HG03342 (cell line): ENCODE measurements around the gene PLEKHN1.

Source experiments
- ATAC-seq: cut with Tn5 transposase; IDR thresholded peaks from one replicate; pipeline ENCODE4 v1.9.1; 2021; ENCODE audit warnings: mild to moderate bottlenecking, moderate library complexity; ENCODE audit not compliant: unreplicated experiment

The PLEKHN1 gene

DNA sequence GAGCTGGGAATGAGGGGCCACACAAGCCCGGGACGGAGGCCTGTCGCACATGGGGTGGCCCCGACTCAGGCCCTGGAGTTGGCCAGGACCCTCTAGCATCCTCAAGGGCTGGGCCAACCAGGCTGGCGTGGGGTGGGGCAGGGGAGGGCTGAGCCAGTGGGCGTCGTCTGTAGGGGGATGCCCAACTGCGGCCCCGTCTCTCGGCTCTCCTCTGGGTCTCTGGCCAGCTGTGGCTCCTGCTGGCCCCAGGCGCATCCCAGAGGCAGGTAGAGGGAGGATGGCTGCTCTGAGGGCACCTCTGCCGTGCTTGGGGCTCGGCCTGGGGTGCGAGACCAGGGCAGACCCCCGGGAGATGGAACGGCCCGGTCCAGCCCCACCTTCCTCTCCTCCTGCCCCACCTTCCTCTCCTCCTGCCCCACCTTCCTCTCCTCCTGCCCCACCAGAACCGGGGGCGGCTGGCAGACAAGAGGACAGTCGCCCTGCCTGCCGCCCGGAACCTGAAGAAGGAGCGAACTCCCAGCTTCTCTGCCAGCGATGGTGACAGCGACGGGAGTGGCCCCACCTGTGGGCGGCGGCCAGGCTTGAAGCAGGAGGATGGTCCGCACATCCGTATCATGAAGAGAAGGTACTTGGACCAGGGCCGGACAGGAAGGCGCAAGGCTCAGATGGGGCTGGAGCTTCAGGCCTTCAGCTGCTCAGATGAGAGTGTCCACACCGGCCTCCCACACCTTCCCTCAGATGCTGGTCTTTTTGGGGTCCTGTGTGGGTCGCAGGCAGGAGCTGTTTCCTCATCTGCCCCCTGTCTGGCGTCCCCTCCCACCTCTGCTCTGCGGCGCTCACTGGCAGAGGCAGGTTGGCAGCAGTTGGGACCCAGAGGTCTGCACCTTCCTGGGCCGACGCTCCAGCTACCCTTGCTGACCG, 36.3 kb upstream of the PLEKHN1 start:
- ATAC-seq = no peak

DNA sequence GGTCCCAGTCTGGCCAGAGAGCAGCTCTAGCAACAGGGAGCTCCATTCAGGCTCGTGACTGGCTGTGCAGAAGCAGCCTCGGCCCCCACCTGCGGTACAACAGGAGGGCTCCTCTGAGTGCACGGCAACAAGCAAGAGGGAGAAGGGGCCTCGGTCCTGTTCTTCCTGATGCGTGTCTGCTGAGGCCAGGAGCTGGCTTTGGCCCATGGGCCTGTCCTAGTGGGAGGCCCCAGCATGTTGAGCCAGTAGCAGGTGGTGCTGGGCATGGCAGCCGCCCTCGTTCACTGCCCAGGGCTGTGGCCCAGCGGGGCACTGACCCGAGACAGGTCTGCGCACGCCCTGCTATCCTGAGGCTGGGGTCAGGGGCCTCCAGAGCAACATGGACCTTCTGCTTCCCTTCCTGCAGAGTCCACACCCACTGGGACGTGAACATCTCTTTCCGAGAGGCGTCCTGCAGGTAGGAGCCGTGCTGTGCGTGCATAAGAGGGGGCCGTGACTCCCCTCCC, 35.6 kb upstream of the PLEKHN1 start:
- ATAC-seq = no peak

DNA sequence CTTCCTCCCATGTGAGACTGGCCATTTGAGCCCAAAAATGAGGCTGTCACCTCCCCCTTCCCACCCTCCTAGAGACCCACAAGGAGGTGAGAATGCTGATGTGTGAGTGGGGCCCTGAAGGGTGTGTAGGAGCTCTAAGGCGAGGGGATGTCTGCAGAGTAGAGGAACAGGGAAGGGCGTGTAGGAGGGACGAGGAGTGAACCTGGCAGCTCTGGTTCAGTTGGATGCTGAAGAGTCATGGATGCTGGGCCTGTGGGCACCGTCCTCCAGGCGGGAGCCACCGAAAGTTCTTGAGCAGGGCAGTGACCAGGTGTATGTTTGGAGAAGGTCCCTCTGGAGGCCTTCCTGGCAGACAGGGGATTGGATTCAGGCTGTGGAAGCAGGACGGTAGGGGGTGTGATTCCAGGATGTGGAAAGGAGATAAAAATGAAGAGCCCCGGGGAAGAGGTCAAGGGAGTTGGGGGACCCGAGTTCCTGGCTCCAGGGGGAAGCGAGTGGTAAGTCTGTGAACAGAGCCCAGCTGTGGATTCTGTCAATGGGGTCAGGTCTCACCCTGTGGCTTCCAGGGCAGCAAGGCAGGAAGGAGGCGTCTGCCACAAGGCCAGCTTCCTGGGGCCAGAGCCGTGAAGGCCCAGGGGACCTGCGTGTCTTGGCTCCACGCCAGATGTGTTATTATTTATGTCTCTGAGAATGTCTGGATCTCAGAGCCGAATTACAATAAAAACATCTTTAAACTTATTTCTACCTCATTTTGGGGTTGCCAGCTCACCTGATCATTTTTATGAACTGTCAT, 34.7 kb upstream of the PLEKHN1 start:
- ATAC-seq = no peak

DNA sequence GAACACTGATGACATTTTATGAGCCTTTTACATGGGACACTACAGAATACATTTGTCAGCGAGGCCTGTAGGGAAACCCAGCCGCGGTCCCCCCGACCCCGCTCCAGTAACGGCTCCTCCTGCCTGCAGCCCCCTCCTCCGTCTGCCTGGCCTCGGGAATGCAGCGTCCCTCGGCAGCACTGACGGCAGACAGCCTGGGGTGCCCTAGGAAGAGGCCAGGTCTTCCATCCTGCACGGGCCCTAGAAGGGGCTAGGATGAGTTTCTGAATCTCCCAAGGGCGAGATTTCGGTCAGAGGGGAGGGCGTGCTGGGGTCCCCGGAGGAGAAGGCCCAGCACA, 34.1 kb upstream of the PLEKHN1 start:
- ATAC-seq = no peak

DNA sequence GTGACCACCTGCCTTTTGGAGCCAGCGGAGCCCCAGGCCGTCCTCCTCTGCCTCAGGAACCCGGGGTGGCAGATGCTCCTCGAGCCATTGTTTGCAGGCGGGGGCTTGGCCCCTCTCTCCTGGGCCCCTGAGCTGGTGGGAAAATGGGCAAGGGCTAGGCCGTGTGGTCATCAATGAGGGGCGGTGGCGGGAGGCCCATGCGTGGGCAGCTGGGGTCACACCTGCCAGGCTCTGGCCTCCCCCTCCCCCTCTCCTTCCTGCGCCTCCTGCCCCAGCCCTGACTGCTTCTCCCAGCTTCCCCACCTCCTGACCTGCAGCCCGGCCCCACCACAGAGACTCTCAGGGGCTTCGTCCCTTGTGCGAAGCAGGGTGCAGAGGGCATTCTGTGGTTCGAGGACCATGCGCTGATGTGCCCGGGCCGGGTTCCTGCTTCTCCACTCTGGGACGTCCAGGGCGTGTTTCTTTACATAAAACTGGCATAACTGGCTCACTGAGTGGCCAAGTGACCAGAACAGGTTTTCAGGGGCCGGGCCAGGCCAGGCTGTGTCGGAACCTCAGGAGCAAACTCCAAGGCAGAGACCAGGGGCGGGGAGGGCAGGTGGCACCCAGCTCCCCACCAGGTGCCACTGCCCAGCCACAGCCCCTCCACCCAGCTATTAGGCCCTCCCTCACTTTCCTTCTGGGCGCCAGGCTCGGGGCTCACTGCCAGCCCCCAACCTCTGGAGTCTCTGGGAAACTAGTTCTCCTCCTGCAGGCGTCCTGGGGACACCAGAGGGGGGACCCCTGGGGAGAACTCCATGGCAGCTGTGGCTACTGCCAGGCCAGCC, 33.3 kb upstream of the PLEKHN1 start:
- no peak for ATAC-seq

DNA sequence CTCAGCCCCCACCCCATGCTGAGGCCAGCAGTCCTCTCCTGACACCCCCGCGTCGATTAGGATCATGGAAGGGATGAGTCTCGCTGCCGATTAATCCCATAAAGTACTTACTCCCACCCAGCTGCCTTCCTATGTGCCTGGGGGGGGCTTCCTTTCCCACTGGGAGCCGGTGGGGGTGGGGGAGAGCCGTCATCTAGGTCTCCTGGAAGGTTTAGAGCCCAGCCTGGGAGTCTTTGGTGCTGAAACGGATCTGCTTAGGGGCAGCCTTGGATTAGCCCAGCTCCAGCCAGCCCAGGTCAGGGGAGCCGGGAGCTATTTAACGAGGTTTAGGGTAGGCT, 32.7 kb upstream of the PLEKHN1 start:
- no peak for ATAC-seq

DNA sequence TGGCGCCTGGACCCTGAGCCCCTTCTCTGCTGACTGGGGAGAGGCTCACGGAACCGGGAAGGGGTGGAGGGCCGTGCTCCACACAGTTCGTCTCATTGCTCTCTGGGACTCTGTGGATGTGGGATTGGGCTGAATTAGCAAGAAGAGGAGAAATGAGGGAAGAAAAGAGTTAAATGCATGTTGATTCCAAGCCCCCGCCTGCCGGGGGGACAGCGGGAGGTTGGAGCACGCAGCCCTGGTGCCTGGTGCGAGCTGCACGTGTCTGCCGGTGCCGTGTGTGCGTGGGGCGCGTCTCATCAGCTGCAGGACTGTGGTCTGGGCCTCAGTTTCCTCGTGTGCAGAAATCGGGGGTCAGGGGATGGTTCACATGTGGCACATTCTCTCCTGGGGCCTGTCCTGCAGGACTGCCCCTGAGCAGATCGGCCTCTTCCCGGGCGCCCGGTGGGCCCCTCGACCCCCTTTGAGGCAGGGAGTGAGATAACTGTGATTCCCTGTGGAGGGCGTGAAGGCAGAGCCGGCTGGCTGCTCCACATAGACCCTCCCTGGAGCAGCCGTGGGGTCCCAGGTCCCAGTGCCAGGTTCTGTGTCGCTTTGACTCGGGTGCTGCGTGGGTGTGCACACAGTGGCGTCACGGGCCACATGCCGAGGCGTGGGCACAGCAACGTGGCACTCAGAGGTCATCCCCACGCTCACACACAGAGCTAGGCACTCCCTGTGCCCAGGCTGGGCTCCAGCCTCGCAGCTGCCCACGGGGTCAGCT, 31.1 kb upstream of the PLEKHN1 start:
- no peak for ATAC-seq

DNA sequence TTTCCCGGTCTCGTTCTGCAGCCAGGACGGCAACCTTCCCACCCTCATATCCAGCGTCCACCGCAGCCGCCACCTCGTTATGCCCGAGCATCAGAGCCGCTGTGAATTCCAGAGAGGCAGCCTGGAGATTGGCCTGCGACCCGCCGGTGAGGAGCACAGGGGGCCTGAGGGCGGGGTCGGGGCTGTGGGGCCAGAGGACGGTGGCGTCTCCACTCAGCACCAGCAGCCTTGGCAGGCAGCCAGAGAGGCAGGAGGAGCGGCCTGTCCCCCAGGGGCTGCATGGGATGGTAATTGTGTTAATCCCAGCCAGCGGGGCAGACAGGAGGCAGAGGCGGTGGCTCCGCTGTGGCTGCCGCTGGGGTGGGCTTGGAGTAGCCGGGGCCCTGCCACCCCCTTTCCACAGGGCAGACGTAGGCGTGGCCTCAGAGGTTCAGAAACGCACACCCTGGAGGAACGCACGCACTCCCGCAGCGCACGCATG, 30.5 kb upstream of the PLEKHN1 start:
- no peak for ATAC-seq

DNA sequence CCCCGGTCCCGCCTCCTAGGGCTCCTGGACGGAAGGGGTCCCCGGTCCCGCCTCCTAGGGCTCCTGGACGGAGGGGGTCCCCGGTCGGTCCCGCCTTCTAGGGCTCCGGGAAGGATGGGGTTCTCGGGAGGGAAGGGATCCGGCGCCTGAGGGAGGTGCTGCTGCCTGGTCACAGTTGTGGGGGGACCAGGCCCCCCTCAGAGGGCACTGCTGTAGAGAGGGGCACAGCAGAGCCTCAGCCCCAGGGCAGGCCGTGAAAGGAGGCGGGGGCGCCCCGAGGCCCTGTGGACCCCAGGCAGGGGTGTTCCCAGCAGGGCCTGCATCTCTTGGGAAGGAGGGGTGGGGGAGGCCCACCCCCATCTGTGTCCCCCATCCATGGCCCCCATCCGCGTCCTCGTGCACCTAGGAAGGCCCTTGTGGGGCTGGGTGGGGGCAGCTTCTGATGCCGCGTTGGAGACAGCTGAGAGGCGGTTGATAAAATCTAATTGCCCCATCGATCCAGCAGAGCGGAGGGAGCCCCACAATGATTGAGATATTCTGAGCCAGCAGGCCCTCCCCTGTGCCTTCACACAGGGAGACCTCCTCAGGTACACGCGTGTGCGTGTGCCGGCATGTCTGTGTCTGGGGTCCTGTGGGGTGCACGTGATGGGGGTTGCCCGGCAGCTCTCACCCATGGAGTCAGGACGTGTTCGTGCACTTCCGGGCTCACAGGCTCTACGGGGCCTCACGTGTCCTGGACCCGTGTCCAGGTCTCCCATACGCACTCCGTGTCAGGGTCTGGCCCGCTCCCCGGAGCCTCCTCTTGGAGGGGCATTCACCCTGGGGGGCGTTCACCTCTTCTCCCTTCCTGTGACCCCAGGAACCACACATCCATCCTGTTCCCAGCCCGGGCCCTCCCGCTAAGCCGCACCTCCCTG, 29.7 kb upstream of the PLEKHN1 start:
- ATAC-seq = no peak

DNA sequence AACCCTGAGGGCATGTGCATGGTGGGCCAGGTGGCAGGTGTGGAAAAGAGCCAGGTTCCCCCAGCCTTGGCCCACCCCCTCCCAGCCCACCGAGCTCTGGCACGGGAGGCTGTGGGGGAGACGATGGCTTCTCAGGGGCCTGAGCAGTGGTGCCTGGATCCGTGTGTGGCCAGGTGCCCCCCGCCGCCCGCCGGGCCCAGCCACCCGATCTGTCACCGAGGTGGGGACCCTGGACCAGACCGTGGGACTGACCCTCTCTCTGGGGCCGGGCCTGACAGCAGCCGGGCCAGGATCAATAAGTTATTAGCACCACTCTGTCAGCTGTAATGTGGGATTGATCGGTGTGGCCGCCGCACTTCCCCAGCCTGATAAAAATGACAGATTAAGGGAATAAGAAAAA, 28.8 kb upstream of the PLEKHN1 start:
- no peak for ATAC-seq

DNA sequence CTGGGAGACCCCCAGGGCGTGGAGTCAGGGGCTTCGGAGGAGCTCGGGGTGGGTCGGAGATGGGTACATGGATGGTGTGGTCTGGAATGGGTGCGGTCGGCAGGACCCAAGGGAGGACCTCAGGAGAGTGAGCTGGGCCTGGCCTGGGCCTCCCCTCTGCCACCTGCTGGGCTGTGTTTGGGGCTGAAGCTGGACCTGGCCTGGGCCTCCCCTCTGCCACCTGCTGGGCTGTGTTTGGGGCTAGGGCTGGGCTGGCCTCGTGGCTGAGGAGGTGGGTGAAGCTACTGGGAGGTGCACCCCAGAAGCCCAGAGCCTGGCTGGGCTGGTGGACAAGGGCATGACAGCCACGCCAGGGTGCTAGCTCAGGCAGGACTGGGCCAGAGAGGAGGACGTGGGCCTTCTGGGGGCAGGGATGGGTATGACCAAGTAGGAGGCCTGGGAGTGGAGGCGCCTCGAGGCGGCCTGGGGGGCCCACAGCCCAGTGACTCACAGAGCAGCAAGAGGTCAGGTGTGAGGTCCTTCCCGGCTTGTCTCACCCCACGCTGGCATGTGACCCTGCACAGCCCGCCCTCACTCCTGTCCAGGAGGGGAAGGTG, 28.1 kb upstream of the PLEKHN1 start:
- ATAC-seq = no peak

DNA sequence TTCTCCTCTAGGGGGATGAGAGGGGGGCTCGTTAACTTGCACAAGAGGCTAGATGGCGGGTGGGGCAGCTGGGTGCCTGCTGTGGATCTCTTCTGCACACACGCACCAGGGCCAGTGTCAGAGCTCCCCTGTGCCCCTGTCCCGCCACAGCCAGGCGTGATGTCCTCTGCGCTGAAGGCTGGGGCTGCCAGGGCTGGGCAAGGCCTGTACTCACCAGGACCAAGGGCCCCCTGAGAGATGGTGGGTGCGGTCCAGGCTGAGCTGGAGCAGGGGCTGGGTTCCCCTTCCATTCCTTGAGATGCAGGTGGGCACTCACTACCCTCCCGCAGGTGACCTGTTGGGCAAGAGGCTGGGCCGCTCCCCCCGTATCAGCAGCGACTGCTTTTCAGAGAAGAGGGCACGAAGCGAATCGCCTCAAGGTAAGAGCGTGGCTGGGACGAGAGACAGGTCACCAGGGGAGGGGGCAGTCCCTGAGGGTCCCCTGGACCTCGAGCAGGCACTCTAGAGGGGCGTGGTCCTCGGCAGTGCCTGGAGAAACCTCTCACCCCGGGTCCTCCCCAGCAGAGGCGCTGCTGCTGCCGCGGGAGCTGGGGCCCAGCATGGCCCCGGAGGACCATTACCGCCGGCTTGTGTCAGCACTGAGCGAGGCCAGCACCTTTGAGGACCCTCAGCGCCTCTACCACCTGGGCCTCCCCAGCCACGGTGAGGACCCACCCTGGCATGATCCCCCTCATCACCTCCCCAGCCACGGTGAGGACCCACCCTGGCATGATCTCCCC, 27.4 kb upstream of the PLEKHN1 start:
- no peak for ATAC-seq

DNA sequence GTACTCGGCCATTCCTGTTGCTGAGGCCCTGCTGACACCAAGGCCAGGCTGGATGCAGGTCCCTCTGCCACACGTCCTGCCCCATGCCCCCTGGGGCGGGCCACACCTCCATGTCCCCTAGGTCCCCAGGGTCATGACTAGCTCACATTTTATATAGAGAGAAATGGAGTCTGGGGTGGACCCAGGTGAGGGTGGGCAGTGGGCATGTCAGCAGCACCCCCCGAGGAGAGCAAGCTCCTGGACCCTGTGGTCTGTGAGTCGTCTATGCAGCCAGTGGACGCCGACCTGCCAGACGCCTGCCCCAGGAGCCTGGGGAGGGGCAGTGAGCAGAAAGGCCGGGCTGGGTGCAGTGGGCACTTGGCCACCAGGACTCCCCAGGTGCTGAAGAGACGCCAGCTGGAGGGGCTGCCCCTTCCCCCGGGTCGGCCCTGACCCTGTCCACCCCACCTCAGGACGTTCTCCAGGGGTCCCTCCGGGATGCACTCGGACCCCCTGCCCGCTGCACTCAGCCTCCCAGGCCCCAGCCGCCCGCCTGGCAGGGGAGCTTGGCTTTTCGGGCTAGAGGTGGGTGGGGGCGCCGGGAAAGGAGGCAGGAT, 26.7 kb upstream of the PLEKHN1 start:
- ATAC-seq = no peak

DNA sequence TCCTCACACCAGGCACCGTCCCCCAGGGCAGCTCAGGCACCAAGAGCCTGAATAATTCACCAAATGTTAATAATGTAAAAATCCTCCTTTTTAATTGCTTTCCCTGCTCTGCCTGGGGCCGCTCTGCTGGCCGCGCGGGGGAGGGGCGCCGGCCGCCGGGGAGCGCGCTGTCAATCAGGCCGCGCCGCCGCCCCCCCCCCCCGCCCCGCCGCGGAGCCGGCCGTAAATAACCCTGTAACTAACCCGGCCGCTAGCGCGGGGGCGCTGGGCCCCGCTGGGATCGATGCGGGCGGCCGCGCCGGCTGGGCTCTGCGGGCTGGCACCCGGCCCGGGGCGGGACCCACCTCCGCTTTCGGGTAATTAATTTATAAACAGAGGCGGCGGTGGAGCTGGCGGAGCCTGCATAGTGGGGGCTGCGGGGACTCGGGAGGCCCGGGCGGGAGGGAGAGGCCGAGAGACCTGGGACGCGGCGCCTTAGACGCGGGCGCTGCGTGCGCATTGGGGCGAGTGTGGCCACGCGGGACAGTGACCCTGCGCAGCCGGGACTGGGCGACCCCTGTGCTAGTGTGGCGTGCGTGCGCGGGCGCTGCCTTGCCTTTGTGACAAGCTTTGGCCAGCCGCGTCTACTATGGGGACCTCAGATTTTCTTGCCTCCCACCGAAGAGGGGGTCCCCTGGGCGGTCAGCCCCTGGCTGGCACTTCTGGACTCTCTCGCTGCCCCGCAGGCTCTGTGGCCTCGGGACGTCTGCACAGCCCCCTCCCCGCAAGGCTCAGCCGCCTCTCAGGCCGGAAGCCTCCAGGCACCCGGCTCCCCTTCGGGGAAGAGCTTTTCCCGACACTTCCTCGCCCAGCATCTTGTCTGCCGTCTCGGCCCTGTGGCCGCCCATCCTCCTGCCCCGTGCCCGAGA, 25.9 kb upstream of the PLEKHN1 start:
- ATAC-seq = no peak

DNA sequence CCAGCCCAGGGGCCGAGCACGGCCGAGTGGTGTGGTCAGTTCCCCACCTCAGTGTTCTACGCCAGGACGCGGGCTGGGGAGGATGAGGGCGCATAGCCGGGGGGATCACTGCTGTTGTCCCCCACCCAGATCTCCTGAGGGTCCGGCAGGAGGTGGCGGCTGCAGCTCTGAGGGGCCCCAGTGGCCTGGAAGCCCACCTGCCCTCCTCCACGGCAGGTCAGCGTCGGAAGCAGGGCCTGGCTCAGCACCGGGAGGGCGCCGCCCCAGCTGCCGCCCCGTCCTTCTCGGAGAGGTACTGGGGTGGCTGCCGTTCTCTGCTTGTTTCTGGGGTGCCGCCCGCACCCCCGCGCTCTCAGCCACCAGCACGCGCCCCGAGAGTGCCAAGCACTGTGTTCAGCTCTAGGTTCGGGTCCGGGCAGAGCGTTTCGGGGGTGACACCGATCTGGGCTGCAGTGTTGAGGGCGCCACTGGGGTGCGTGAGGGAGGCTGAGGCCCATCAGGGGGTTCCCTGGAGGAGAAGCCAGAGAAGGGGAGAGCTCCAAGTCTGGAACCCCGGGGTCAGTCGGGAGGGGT, 25.2 kb upstream of the PLEKHN1 start:
- ATAC-seq = no peak

DNA sequence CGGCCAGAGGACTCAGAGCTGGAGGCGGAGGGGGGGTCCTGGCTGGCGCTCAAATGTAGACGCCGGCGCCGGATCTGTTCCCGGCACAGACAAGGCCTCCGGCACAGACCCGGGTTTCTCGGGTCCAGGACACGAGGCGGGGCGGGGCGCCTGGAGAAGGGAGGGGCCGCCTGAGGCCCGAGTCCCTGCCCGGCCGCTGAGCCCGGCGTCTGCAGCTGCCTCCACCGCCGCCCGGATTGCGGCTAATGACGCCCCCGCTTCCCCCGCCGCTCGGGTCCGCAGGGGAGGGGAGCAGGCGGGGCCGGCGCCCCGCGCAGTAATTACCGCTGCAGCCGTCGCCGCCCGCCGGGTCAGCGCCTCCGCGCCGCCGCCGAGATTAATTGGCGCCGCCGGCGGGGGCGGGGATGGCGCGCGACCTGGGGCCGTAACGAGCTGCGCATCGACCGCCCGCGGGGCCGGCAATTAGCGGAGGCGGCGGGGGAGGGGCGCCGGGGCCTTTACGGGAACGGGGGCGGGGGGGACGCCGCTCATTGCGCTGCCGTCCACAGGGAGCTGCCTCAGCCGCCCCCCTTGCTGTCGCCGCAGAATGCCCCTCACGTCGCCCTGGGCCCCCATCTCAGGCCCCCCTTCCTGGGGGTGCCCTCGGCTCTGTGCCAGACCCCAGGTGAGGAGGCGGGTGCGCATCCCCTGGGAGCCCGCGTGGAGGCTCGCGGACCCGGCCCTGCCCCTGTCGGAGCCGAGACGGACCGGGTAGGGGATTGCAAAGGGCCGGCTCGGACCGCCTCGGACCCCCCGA, 24.5 kb upstream of the PLEKHN1 start:
- no peak for ATAC-seq
